ENCODE data around the gene CACNA2D3.

Gene CACNA2D3

DNA sequence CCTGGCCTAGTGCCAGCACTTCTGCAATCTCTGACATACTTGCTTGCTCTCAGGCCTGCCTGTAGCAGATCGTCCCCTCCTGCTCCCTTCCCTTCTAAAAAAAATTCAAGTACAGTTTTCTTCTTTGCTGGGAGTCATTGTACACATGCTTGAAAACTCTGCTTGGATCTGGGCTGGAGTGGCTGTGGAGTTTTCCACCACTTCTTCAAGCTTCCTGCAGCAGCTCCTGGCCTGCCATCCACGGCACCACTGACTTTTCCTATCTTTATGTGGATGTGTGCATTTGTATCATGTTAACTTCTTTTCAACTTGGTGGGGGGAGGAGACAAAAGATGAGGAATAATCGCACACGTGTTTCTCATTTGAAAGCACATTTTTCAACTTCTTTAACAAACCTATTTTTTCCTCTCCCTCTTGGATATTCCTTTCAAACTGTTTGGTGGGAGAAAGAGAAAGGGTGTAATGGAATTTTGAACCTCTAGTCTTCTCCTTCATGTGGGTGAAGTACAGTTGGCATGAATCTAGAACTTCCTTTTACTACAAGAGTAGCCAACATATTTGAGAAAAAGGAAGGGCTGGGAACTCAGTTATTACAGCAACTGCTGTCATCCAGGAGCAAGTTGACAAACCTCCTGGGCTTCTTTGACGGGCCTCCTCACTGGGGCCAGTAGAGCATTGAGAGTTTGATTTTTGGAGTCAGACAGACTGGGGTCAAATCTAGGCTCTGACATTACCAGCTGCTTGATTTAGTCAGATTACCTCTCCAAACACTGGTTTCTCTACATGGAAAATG, 866.7 kb downstream of the CACNA2D3 start:
- H4K20me1 ChIP-seq (ENCODE audit: low read depth, low read length): no peaks in the 10 kb centered on the region
- no peaks in the 10 kb centered on the region for H3K9me2 ChIP-seq (replicated peaks; ENCODE audit: insufficient read depth, low read length)
- no peaks in the 10 kb centered on the region for H3K9me3 ChIP-seq (ENCODE audit: insufficient read depth, low read length)
- no peak overlapping the region for H3K4me2 ChIP-seq (ENCODE audit: low read depth, low read length, poor library complexity, severe bottlenecking)
- H3K4me3 ChIP-seq (ENCODE audit: insufficient read depth, low read length, poor library complexity, severe bottlenecking): no peak overlapping the region
- H3K27ac ChIP-seq (ENCODE audit: low read depth, low read length): no peak overlapping the region
- no peaks in the 10 kb centered on the region for H3K27me3 ChIP-seq (ENCODE audit: low read length)
- no peaks in the 10 kb centered on the region for H3F3A ChIP-seq (ENCODE audit: insufficient read depth)
- no peaks in the 10 kb centered on the region for H3K79me2 ChIP-seq (ENCODE audit: insufficient read depth, low read length)
- no peak for TF ChIP-seq EZH2phosphoT487 (conservative IDR thresholded peaks at IDR 0.05; ENCODE audit: low read length)
- TF ChIP-seq, protein P1, sequence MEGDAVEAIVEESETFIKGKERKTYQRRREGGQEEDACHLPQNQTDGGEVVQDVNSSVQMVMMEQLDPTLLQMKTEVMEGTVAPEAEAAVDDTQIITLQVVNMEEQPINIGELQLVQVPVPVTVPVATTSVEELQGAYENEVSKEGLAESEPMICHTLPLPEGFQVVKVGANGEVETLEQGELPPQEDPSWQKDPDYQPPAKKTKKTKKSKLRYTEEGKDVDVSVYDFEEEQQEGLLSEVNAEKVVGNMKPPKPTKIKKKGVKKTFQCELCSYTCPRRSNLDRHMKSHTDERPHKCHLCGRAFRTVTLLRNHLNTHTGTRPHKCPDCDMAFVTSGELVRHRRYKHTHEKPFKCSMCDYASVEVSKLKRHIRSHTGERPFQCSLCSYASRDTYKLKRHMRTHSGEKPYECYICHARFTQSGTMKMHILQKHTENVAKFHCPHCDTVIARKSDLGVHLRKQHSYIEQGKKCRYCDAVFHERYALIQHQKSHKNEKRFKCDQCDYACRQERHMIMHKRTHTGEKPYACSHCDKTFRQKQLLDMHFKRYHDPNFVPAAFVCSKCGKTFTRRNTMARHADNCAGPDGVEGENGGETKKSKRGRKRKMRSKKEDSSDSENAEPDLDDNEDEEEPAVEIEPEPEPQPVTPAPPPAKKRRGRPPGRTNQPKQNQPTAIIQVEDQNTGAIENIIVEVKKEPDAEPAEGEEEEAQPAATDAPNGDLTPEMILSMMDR (IDR thresholded peaks at IDR 0.05; ENCODE audit: insufficient read depth, low read length, poor library complexity, severe bottlenecking): no peak
- no peaks in the 10 kb centered on the region for H3K36me3 ChIP-seq (ENCODE audit: low read length)
- H3K9ac ChIP-seq (ENCODE audit: low read length): no peak overlapping the region
- no peak overlapping the region for H2AFZ ChIP-seq (ENCODE audit: low read depth, low read length, severe bottlenecking)

DNA sequence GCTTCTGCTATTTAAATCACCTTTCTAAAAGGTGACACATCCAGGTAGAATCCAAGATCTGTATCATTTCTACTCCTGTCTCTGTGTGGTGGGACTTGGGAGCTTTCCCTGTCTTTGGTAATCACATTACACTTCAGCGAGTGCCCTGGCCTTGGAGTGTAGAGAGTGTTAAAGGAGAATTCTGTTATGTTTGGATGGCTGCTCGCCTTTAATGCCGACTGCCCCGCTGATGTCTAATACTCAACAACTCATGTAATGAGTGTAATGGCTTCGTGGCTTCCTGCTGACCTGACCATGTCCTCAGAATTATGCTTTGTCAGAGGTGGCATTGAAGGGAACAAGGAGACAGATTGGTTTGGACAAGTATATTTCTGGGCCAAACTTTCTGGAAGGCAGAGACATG, 871.8 kb downstream of the CACNA2D3 start:
- Histone ChIP-seq H3K36me3 (ENCODE audit: low read length) (no peaks in the 10 kb centered on the region), H3K27ac (ENCODE audit: low read depth, low read length) (no peak overlapping the region), H3K4me2 (ENCODE audit: low read depth, low read length, poor library complexity, severe bottlenecking) (no peak overlapping the region), H3K9me2 (replicated peaks; ENCODE audit: insufficient read depth, low read length) (no peaks in the 10 kb centered on the region), H2AFZ (ENCODE audit: low read depth, low read length, severe bottlenecking) (no peak overlapping the region), H3K9ac (ENCODE audit: low read length) (no peak overlapping the region), H3K9me3 (ENCODE audit: insufficient read depth, low read length) (no peaks in the 10 kb centered on the region), H3K79me2 (ENCODE audit: insufficient read depth, low read length) (no peaks in the 10 kb centered on the region), H3K27me3 (ENCODE audit: low read length) (no peaks in the 10 kb centered on the region), H3F3A (ENCODE audit: insufficient read depth) (no peaks in the 10 kb centered on the region), H4K20me1 (ENCODE audit: low read depth, low read length) (no peaks in the 10 kb centered on the region), H3K4me3 (ENCODE audit: insufficient read depth, low read length, poor library complexity, severe bottlenecking) (no peak overlapping the region)
- no peak for TF ChIP-seq EZH2phosphoT487 (conservative IDR thresholded peaks at IDR 0.05; ENCODE audit: low read length)
- TF ChIP-seq, protein P1 (IDR thresholded peaks at IDR 0.05; ENCODE audit: insufficient read depth, low read length, poor library complexity, severe bottlenecking): no peak

DNA sequence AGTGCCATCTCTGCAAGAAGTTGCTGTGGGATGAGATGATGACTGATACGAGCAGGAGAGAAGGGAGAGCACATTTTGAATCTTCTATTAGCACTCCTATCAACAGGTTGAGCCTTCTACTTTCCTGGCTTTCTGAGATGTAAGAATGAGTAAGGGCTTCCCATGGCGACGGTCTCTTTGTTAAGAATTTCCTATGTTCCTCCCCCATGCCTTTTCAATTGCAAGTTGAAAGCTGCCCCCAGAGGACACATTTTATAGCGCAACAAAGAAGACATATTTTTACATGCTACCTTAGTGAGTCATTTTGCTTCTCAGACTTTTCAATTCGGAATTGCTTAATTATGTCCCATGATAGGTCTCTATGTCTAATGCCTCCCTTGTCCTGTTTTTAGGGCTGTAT, 876.8 kb downstream of the CACNA2D3 start:
- Histone ChIP-seq H3K9ac (ENCODE audit: low read length) (no peak overlapping the region), H3K4me2 (ENCODE audit: low read depth, low read length, poor library complexity, severe bottlenecking) (no peak overlapping the region), H2AFZ (ENCODE audit: low read depth, low read length, severe bottlenecking) (no peak overlapping the region), H3K27me3 (ENCODE audit: low read length) (no peaks in the 10 kb centered on the region), H3K9me2 (replicated peaks; ENCODE audit: insufficient read depth, low read length) (no peaks in the 10 kb centered on the region), H3K9me3 (ENCODE audit: insufficient read depth, low read length) (no peaks in the 10 kb centered on the region), H3K36me3 (ENCODE audit: low read length) (no peaks in the 10 kb centered on the region), H3K27ac (ENCODE audit: low read depth, low read length) (no peak overlapping the region), H4K20me1 (ENCODE audit: low read depth, low read length) (no peaks in the 10 kb centered on the region), H3K4me3 (ENCODE audit: insufficient read depth, low read length, poor library complexity, severe bottlenecking) (no peak overlapping the region), H3K79me2 (ENCODE audit: insufficient read depth, low read length) (no peaks in the 10 kb centered on the region), H3F3A (ENCODE audit: insufficient read depth) (no peaks in the 10 kb centered on the region)
- no peak for TF ChIP-seq EZH2phosphoT487 (conservative IDR thresholded peaks at IDR 0.05; ENCODE audit: low read length)
- TF ChIP-seq, protein P1 (IDR thresholded peaks at IDR 0.05; ENCODE audit: insufficient read depth, low read length, poor library complexity, severe bottlenecking): no peak

All from SU-DHL-6 (cell line).